Epithelial cell of esophagus (primary cell): ENCODE measurements around the gene STON2.
"Not testable (repeated sequence)": the region's sequence is repeated elsewhere in the genome, so short reads cannot be mapped to it uniquely, and the experiment has no call there.

Experiments used
- DNase-seq: peaks from one replicate; pipeline ENCODE4 v3.0.0; 2010; ENCODE audit warnings: low read depth
- H3K4me3 ChIP-seq: 2 replicates; pipeline ENCODE4 v1.5.1; 2011; ENCODE audit warnings: mild to moderate bottlenecking, low read length, control low read depth
- TF ChIP-seq, protein P1 (sequence below): IDR thresholded peaks from 2 replicates; pipeline ENCODE4 v1.5.1; 2011; ENCODE audit warnings: low read depth, mild to moderate bottlenecking, low read length, control low read depth, inconsistent platforms; ENCODE audit not compliant: insufficient read depth; ENCODE audit errors: missing control alignments

STON2 gene

DNA sequence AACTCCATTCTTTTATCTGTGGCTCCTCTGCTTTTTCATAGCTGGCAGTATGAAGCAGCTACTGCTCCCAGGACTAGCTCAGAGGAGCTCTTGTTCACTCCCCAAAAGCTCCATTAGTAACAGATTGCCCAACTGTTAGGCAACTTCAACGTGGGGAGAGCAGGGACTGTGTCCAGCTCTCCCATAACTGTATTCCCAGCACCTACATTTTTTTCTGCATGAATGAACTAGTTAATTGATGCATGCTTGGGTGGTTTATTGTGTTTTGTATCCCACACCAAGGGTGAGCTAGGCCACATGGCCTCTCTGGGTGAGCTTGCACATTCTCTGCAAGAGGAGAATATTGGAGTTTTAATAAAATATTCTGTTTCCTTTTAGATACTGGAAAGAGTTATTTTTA is 15.2 kb downstream of the STON2 start:
- TF ChIP-seq, protein P1, sequence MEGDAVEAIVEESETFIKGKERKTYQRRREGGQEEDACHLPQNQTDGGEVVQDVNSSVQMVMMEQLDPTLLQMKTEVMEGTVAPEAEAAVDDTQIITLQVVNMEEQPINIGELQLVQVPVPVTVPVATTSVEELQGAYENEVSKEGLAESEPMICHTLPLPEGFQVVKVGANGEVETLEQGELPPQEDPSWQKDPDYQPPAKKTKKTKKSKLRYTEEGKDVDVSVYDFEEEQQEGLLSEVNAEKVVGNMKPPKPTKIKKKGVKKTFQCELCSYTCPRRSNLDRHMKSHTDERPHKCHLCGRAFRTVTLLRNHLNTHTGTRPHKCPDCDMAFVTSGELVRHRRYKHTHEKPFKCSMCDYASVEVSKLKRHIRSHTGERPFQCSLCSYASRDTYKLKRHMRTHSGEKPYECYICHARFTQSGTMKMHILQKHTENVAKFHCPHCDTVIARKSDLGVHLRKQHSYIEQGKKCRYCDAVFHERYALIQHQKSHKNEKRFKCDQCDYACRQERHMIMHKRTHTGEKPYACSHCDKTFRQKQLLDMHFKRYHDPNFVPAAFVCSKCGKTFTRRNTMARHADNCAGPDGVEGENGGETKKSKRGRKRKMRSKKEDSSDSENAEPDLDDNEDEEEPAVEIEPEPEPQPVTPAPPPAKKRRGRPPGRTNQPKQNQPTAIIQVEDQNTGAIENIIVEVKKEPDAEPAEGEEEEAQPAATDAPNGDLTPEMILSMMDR, result no peak
- DNase-seq, result peak; percentile 79
- H3K4me3 ChIP-seq, result no peak overlapping the region

DNA sequence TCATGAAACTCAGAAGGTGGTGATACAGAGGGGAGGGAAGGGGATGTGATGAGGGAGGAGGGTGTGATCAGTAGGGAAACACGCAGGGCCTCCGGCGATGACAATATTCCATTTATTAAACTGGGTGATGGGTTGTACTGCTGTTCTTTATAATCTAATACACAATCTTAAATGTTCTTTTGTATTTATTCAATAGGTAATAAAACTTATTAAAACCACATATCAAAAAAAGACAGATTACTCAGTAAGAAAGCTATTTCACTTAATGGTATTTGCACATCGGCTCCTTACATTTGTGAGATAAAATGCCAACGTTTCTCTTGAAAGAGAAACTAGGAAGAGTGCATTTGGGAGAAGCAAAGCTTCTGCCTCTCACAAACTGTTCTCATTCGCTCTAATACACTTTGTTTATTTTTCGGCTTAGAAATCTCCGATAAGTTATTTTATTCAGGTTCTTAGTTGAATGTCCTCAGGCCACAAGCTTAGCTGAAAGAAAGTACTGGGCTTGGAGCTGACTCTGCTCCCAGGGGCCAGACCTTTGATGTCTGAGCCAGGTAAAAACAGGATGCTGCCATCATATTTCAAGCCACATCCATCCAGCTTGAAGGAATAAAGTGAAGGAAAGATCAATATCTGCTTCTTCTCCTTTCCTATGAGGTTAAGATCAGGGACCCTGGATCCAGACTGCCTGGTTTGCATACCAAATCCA is 17.5 kb downstream of the STON2 start:
- TF ChIP-seq, protein P1, result no peak
- H3K4me3 ChIP-seq, result no peak overlapping the region
- no peak for DNase-seq

DNA sequence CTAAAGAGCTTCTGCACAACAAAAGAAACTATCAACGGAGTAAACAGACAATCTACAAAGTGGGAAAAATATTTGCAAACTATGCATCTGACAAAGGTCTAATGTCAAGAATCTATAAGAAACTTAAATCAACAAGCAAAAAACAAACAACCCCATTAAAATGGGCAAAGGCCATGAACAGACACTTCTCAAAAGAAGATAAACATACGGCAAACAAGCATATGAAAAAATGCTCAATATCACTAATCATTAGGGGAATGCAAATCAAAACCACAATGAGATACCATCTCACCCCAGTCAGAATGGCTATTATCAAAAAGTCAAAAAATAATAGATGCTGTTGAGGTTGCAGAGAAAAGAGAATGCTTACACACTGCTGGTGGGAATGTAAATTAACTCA is 20.1 kb downstream of the STON2 start:
- not testable (repeated sequence) for DNase-seq, H3K4me3 ChIP-seq

DNA sequence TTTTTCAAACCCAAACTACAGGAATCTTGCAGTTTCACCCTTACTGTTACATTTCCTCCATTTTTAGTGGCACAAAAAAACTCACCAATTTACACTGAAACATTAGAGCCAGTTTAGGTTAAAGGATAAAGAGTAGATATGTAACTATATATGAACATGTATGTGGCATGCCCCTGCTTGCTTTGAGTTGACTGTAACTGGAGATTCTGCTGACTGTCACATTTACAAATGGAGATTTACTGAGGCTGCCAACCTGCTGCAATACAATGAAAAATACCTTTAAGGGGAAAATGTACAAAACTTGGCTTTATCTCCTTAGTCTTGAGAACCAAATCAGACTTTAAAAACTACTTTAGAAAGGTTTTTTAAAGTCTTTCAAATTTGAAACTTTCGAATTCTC is 28.3 kb downstream of the STON2 start:
- H3K4me3 ChIP-seq, result no peak overlapping the region
- TF ChIP-seq, protein P1, result no peak
- DNase-seq, result peak; percentile 84

DNA sequence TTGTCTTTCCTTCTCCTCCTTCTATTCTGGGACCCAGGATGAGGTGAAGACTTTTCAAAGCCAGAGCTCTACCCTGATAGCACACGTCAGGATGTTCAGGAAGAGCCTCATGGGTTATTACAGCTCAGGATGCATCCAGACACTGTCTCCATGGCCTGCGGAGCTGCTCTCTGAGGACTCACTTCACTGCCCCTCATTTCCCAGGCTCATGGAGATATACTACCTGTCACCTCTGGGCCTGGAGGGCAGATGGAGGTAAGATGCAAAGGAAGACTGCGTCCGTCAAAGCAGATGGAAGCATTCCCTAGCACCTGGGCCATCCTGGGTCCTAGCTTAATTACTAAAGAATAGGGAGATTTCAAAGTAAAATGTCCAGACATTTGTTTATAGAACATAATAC is 32.6 kb downstream of the STON2 start:
- TF ChIP-seq, protein P1, result no peak
- DNase-seq, result no peak
- H3K4me3 ChIP-seq, result no peak overlapping the region

DNA sequence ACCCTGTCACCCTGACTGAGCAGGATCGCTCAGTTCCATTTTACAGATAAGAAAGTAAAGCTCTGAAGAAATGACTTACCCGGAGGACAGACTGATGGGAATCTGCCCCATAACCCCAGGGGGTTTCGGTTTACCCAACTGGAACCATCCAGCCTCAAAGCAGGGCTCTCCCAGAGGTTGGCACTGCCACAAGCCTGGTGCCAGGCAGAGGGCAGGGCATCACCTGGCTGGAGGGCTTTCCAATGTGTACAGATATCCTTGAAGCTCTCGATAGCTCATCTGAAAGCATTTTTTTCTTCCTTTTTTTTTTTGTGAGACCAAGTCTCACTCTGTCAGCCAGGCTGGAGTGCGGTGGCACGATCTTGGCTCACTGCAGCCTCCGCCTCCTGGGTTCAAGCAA is 33.2 kb downstream of the STON2 start:
- no peak for DNase-seq
- H3K4me3 ChIP-seq, result no peak overlapping the region
- TF ChIP-seq, protein P1, result no peak

DNA sequence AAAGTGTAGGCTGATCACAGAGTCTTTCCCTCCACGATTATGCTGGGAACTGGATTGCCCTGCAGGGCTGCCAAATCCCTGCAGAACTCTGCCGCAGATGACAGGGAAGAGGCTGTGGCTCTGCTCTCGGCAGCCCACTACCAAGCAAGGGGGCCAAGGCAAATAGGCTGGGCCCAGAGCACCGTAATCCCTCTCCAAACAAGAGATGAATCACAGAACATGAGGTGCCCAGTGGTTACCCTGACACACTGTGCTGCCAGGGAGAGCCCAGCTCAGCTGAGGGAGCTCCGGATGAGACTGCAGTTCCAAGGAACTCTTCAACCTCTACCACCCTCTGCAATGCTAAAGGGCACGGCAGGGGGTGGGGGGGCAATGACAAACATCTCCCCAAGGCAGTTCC is 33.9 kb downstream of the STON2 start:
- TF ChIP-seq, protein P1, result no peak
- peak; percentile 68 for DNase-seq

More for the DNA sequence above, 33.9 kb downstream of the STON2 start:
- H3K4me3 ChIP-seq, result no peak overlapping the region
